SK-N-DZ (cell line): Measurements from ENCODE around the gene GLMP.
A peak's percentile ranks its signal among the peaks of the same experiment; 100 is the strongest.

Experiments
- DNase-seq: peaks from one replicate; pipeline ENCODE4 v3.0.0-alpha.2; 2015; ENCODE audit warnings: low spot score

GLMP gene

GRCh38 chr1:156289857-156290256 lies 5.6 kb downstream of the GLMP start:
- no peak for DNase-seq

- DNase-seq, result no peak
Observed at GRCh38 chr1:156286061-156286460, 9.4 kb downstream of the GLMP start.

GRCh38 chr1:156285437-156285836 lies 10.0 kb downstream of the GLMP start:
- DNase-seq, result no peak

DNA sequence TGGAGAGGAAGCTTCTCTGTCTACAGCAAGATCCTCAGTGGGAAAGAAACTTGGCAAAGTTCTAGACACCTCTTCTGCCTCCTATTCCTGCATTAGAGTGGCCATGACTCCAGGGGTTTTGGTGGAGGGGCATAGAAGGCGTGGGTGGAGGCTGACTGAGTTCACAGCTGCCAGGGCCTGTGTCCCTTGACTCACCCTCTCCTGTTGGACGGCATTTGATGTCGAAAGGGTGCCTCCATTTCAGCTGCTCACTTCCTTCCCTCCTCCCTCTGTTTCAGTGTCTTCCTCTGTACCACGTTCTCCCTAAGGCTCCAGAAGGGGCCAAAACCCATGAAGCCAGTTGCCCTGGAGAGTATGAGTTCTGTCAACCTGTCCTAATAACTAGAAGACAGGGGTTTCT lies 10.7 kb downstream of the GLMP start:
- DNase-seq, result no peak

DNA sequence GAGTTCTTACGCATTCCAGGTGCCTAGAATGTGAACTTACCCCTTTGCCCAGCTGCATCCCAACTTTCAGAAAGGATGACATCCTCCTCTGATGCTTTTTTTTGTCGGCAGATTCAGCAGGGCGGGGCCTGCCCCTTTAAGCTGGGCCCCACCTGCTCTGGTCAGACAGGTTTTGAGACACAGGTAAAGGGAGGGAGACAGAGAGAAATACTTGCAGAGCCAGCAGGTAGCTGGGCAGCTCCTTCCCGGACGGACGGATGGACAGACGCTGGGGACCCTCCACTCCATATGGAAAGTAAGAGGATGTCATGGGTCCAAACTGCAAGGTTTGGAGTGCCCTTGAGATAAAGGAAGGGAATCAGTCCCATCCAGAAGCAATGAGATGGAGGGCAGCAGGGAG lies 11.4 kb downstream of the GLMP start, which contains the start of gene TMEM79:
Gene TMEM79, plus strand, starts transcription at position 214 of the 400 bp plus-strand sequence. CDS start 902 bp downstream, outside the sequence.
- no peak for DNase-seq

DNA sequence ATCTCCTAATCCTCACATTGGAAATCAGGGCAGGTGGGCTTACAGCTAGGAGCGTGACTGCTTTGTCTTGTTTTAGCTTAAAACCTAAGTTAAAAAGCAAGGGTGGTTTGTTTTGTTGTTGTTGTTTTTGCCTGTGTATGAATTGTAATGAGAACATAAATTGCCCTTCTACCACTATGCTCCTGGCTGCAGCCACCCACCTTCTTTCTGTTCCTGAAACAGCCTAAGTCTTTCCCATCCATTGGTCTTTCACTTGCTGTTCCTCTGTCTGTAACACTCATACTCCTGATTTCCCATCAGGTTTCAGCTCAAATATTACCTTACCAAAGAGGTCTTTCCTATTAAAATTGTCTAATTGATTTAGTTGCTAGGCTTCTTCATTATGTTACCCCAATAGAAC lies 12.0 kb downstream of the GLMP start:
- no peak for DNase-seq

DNA sequence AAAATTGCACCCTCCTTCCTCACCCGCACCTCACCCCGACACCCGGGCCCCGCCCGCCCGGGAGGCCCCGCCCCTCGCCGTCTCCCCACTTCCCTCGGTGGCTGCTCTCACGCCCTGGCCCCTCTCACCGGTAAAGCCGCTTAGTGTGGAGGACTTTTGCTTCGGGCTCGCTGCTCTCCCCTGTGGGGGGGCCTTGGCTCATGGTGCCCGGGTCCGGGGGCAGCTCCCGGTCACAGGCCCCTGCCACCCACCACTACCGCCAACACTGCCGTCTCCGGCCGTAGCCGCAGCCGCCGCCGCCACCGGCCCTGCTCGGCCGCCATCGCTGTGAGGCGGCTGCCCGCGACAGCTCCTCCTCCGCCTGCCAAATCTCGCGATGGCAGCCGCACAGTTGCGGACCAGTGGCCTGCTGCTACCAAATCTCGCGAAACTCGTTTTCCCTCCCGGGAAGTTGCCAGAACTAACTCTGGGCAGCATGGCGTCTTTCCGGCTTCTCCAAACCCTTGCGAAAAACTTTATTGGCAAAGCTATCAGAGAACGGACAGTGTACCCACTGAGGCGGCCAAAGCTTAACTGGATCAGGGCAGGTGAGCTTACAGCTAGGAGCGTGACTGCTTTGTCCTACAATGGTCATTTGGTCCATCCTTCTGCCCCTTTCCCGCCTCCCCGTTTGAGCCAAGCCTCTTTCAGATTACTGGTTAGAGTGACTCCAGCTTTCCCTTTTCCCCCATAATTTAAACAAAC lies 12.8 kb downstream of the GLMP start, which contains the start of gene SMG5:
Gene SMG5, minus strand, starts transcription at position 347 of the 744 bp plus-strand sequence. Its CDS starts 145 bp downstream, at position 202.
- peak; percentile 99 for DNase-seq

DNA sequence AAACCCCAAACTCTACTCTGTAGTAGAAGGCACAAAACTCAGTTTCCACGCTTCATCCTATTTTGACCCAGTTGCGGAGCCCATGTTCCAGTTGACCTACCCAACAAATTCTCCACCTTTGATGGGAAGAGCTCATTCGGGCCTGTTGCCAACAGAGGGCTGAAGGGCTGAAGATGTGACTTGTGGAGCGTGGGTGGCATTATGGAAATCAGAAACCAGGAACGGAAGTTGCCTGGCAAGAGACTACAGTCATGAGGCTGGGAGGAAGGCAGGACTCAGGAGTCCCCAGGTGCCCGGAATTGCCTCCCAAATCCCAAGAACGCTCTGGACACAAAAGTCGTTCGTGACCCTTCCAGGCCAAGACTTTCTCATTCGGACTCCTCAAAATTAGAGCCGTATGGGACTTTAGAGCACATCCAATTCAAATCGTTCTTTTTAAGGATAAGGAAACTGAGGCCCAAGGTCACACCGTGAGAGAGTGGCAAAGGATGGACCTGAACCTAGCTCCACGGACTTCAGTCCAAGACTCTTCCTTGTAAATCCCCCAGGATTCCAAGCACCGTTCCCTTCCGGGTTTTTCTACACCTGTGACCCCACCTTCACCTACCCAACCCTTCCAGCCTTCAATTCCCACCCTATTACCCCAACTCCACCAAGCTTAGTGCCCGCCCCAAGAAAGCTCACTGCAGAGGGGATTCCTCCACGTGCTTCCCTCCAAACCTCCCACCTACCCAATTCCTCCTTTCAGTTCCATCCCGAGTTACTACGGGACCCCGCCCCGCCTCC lies 13.6 kb downstream of the GLMP start:
- peak; percentile 47 for DNase-seq

DNA sequence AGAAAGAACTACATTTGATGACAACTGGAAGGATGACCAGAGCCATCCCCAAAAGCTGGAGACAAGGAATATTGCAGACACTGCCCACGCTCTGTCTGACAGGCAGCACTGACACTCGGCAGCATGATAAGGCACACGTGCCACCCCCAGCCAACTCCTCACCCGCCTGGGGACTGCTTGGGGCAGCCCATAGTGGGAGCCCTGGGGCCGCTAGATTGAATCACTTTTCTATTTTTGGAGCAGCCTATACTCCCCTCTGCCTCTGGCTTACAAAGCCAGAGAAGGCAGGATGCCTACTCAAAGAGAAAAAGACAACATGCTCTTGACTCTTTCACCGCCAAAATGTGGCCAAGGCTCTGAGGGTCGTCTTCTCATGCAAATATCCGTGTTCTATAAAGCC lies 14.2 kb downstream of the GLMP start:
- no peak for DNase-seq

- no peak for DNase-seq
Observed at GRCh38 chr1:156279837-156280236, 15.6 kb downstream of the GLMP start.

DNA sequence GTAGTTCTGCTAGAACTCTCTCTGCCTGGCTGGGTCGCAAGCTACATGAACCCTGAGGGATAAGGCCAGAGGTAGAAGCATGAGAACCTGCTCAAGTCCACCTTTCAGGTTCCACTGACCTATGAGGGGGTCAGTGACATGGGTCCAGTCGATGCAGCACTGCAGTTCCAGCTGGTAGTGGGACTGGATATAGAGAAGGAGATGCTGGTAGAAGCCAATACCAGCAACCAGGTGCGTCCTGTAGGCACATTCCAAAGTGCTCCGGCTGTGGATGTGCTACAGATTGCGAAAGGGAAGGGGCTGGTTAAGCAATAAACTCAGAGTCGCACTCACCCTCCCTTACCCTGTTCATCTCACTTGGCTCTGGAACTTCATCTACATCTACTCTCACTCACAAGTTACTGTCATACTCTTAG lies 18.5 kb downstream of the GLMP start:
- DNase-seq, result no peak

DNA sequence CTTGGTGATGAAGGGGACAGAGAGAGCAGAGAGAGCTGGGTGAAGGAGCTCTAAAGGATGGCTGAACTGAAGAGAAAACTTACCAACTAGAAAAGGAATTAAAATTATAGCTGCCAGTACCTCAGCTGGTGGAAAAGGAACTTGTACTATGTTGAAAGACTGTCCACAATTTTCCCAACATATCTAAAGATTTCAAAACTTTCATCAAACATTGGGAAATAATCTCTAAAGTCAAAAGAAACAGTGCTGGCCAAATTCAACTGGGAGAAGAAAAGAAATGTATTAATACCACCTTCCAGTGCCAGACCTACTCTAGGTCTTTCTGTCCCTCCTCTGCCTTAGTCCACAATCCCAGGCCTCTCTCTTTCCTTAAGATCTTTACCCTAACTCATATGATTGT lies 18.9 kb downstream of the GLMP start:
- DNase-seq, result no peak

DNA sequence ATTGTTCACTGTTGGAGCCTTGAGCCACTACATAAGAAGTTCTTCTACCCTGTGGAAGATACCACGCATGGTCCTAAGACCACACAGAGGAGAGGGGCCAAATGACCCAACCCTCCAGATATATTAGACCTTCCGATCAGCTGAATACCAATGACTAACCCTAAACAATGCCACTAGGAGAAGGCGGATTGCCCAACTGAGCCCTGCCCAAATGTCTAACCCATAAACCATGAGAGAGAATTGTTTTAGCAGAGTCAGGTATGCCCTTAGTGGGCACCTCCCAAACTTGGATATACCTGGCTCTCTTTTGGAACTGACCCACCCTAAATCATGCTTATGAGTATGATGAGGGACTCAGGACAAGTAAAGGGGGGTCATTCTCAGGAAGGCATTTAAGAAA lies 25.2 kb downstream of the GLMP start:
- DNase-seq, result no peak

GRCh38 chr1:156268336-156268735 lies 27.1 kb downstream of the GLMP start:
- DNase-seq, result no peak

DNA sequence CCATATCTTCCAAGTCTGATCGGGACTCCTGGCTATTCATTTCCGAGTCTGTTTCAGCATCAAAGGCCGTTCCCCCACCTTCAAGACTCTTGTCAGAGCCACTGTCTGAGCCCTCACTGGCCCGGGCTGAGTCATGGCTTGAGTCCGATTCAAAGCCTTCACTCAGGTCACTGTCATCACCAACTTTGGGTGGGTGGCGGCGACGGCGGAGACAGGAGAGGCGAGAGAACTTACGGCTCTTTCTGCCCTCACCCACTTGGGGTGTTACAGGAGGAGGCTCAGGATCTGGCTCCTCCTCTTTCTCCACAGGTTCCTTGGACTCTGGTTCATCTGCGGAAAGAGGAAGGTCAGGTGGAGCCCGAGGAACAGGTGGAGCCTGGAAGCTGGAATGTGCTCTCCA lies 29.4 kb downstream of the GLMP start:
- no peak for DNase-seq

- DNase-seq, result no peak
Observed at GRCh38 chr1:156263288-156263655, 32.2 kb downstream of the GLMP start.

DNA sequence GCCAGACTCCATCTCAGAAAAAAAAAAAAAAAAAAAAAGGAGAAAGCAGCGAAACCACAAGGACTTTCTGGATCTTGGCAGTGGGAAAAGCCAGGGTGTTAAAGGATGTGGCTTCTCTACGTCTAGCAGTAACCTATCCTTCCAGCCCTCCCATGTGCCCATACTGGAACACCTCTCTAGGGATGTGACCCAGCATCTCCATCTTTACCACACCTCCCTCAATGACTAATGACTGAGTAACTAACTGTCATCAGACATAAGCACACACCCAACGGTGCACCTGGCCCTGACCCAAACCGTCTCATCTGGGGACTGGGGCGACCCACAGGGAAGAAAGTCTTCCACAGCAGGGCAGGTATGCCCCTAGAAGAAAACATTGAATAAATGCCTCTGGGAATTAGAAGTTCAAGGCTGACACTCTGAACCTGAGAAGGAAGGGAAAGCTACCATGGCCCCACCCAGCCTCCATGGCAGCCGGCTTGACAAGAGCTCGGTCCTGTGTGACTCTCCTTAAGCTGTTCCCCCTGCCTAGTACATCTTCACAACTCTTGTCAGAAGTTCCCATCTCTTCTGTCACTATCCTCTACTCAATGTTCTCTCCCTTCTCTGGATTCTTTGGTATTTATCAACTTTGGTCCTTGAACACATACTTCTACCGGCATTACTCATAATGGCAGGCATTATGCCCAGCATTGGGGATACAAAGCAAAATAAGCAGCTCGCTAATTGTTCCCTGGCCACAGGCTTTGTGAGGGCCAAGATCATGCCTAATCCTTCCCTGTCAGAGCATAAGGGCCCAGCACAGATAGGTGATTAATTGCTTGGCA lies 32.8 kb downstream of the GLMP start:
- DNase-seq, result no peak

GRCh38 chr1:156260896-156261295 lies 34.6 kb downstream of the GLMP start:
- no peak for DNase-seq

GRCh38 chr1:156259805-156260204 lies 35.7 kb downstream of the GLMP start:
- no peak for DNase-seq

DNA sequence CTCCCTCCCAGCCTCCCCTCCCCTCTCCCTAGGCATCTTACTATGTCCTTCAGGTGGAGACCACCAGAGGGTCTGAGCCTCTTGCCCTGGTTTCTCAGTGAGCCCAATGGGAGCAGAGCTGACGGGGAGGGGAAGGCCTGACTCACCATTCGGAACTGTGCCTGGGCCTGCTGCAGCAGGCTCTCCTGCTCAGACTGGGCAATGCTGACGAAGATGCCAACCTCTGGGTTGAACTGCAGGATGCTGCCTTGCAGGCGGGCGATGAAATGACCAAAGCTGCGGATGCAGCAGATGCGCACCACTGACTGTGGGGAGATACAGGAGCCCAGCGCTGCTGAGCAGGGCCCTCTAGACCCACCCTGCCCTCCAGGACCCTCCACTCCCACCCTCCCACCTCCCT lies 36.6 kb downstream of the GLMP start:
- DNase-seq, result no peak

DNA sequence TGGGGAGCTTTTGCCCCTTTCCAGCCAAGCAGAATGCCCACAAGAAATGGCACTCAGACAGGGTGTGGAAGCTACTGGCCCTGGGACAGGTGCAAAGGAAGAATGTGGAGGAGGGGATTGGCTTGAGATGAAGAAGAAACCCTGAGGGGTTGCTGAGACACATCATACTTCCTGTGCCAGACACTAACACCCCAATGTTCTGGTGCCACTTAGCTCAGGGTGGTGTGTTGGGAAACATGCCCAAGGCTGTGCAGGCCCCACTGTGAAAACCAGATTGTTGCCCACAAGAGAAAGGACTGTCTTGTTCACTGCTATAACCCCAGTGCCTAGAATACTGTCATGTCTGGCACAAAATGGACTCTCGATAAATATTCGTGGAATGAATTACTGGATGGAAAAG lies 37.8 kb downstream of the GLMP start:
- DNase-seq, result no peak

GRCh38 chr1:156253634-156254033 lies 41.8 kb downstream of the GLMP start:
- DNase-seq, result no peak
